RWPE1 (cell line): ENCODE data around the gene SRGAP3.

Source experiments
- CTCF ChIA-PET: fragments of 350-600 bp; sonication (Branson Sonifier 250); formaldehyde crosslinking; extraction: SDS; loops from one replicate; lab custom pipeline; 2021; lab: Yijun Ruan, JAX
- POLR2A ChIA-PET: fragments of 400-600 bp; formaldehyde crosslinking; extraction: SDS; loops from one replicate; lab custom pipeline; 2020; ENCODE audit warnings: antibody characterized with exemption; ENCODE audit not compliant: low non-redundant PET; lab: Yijun Ruan, JAX
- DNase-seq: peaks from one replicate; pipeline ENCODE4 v3.0.0; 2012; ENCODE audit warnings: low spot score
- H3K27ac ChIP-seq: fragments of 450-650 bp; 2 replicates; pipeline ENCODE4 v1.5.1; 2017
- CTCF ChIP-seq: fragments of 450-650 bp; conservative IDR thresholded peaks from 2 replicates; pipeline ENCODE4 v1.5.1; 2017; ENCODE audit warnings: low read depth, mild to moderate bottlenecking

The SRGAP3 gene

GRCh38 chr3:9202546-9202945 lies 46.9 kb downstream of the SRGAP3 start:
- no peak for DNase-seq
- ChIA-PET POLR2A (no interaction called here), CTCF (no interaction called here)
- no peak overlapping the region; the same call in 1 of the 2 replicates for H3K27ac ChIP-seq
- no peak for TF ChIP-seq CTCF

- ChIA-PET CTCF (no interaction called here), POLR2A (no interaction called here)
- no peak for TF ChIP-seq CTCF
- H3K27ac ChIP-seq: no peak overlapping the region
- DNase-seq: no peak
These were observed 47.5 kb downstream of the SRGAP3 start for GRCh38 chr3:9201955-9202354.

- TF ChIP-seq CTCF: no peak
- ChIA-PET CTCF (interaction anchor here (0.7 kb wide), 1 partner anchor 84 kb away, joined by 3 read pairs; no protein-coding TSS in a partner anchor), POLR2A (no interaction called here)
- no peak overlapping the region for H3K27ac ChIP-seq
- no peak for DNase-seq
These were observed 48.2 kb downstream of the SRGAP3 start for GRCh38 chr3:9201266-9201665.

- H3K27ac ChIP-seq: no peak overlapping the region
- CTCF ChIA-PET: no interaction called here
- no peak for TF ChIP-seq CTCF
- POLR2A ChIA-PET: no interaction called here
- DNase-seq: no peak
These were observed 49.7 kb downstream of the SRGAP3 start for GRCh38 chr3:9199775-9200174.

- ChIA-PET POLR2A (no interaction called here), CTCF (no interaction called here)
- no peak for DNase-seq
- TF ChIP-seq CTCF: no peak
- no peak overlapping the region for H3K27ac ChIP-seq
These were observed 50.5 kb downstream of the SRGAP3 start for GRCh38 chr3:9198899-9199335.

- CTCF ChIA-PET: no interaction called here
- H3K27ac ChIP-seq: no peak overlapping the region
- no peak for DNase-seq
- no peak for TF ChIP-seq CTCF
- POLR2A ChIA-PET: no interaction called here
These were observed 51.2 kb downstream of the SRGAP3 start for GRCh38 chr3:9198261-9198660.

GRCh38 chr3:9196020-9196419 lies 53.4 kb downstream of the SRGAP3 start:
- CTCF ChIA-PET: interaction anchor here (0.7 kb wide), 1 partner anchor 94 kb away, joined by 3 read pairs; no protein-coding TSS in a partner anchor
- POLR2A ChIA-PET: no interaction called here
- DNase-seq: no peak
- no peak for TF ChIP-seq CTCF
- no peak overlapping the region; the same call in 1 of the 2 replicates for H3K27ac ChIP-seq
